Cerebellar cortex (tissue), 1 donor: ENCODE data around the gene DOCK9.
"Not testable (repeated sequence)": the region's sequence is repeated elsewhere in the genome, so short reads cannot be mapped to it uniquely, and the experiment has no call there.

ENCODE experiments used
- DNase-seq: peaks from one replicate; pipeline ENCODE4 v3.0.0-alpha.2; 2015; ENCODE audit warnings: low spot score

Gene DOCK9

GRCh38 chr13:98918771-98919170 is 59.1 kb downstream of the DOCK9 start:
- DNase-seq: no peak

GRCh38 chr13:98917116-98917515 is 60.7 kb downstream of the DOCK9 start:
- no peak for DNase-seq

GRCh38 chr13:98916403-98916802 is 61.5 kb downstream of the DOCK9 start:
- DNase-seq: no peak

- no peak for DNase-seq
Measured at GRCh38 chr13:98915981-98916380, 61.9 kb downstream of the DOCK9 start.

- DNase-seq: no peak
Measured at GRCh38 chr13:98915563-98915962, 62.3 kb downstream of the DOCK9 start.

- no peak for DNase-seq
Measured at GRCh38 chr13:98913741-98914140, 64.1 kb downstream of the DOCK9 start.

GRCh38 chr13:98912846-98913245 is 65.0 kb downstream of the DOCK9 start:
- DNase-seq: no peak

GRCh38 chr13:98910501-98910951 is 67.3 kb downstream of the DOCK9 start:
- no peak for DNase-seq

GRCh38 chr13:98909016-98909415 is 68.8 kb downstream of the DOCK9 start:
- DNase-seq: no peak

GRCh38 chr13:98906746-98907502 is 70.9 kb downstream of the DOCK9 start:
- DNase-seq: no peak

- DNase-seq: no peak
Measured at GRCh38 chr13:98905199-98905598, 72.7 kb downstream of the DOCK9 start.

GRCh38 chr13:98900442-98900841 is 77.4 kb downstream of the DOCK9 start:
- no peak for DNase-seq

- DNase-seq: no peak
Measured at GRCh38 chr13:98897706-98898105, 80.2 kb downstream of the DOCK9 start.

GRCh38 chr13:98896868-98897144 is 81.1 kb downstream of the DOCK9 start:
- no peak for DNase-seq

- DNase-seq: no peak
Measured at GRCh38 chr13:98896083-98896867, 81.6 kb downstream of the DOCK9 start.

GRCh38 chr13:98894814-98895213 is 83.0 kb downstream of the DOCK9 start:
- DNase-seq: not testable (repeated sequence)

- no peak for DNase-seq
Measured at GRCh38 chr13:98893371-98893770, 84.5 kb downstream of the DOCK9 start.

GRCh38 chr13:98892821-98893220 is 85.0 kb downstream of the DOCK9 start:
- no peak for DNase-seq

GRCh38 chr13:98892077-98892476 is 85.8 kb downstream of the DOCK9 start:
- no peak for DNase-seq

GRCh38 chr13:98890925-98891324 is 86.9 kb downstream of the DOCK9 start:
- DNase-seq: no peak

- no peak for DNase-seq
Measured at GRCh38 chr13:98890186-98890585, 87.7 kb downstream of the DOCK9 start.

- no peak for DNase-seq
Measured at GRCh38 chr13:98889419-98890085, 88.3 kb downstream of the DOCK9 start.

- DNase-seq: no peak
Measured at GRCh38 chr13:98888890-98889279, 89.0 kb downstream of the DOCK9 start.
